Tongue (tissue), 2 donors: ENCODE measurements around the gene NBAS. TPM values are rescaled to one million over a fixed set of nuclear protein-coding genes. Genes with fewer than 3 reads are reported as not detected.
"Not testable (repeated sequence)": the region's sequence is repeated elsewhere in the genome, so short reads cannot be mapped to it uniquely, and the experiment has no call there.

Source experiments
- DNase-seq: peaks from one replicate; pipeline ENCODE4 v3.0.0-alpha.2; 2015
- total RNA-seq: library from RNA; depleted of rRNA; stranded (reverse); fragments of >200 nt; gene quantifications from one replicate; pipeline ENCODE4 v1.2.3, GENCODE V29; 2014

The NBAS gene
- total RNA-seq, 1 donor from 2014 or later, result 73.3 TPM

DNA sequence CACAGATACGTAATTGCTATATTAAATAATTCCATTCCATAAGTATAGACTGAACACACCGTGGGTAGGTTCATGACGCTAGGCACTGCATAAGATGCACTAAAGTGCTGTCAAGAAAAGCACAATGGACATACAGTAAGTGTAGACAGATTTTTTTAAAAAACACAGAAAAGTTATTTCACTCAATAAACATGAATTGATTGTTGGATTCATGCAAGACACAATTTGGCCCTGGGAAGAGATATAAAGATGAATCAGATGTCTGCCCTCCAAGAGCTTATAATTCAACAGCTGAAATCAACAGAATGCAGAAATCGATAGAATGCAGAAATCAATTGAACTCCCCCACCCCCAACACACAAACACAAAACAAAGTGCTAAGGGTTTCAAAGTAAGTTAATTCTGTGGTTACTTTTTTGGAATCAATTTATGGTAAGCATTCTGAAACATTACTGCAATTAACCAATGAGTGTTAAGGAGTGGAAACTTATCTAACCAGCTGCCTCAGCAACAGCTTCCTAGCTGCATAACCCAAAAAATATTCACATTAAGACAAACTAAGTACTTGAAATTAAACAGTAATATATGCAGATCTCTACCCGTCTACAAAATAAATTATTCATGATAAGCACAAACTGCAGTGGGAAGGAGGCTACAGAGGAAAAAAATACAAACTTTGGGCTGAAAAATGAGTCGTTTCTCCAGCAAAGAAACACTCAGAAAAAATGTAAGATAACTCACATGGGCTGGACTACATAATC, 1.6 kb downstream of the NBAS start:
- no peak for DNase-seq

DNA sequence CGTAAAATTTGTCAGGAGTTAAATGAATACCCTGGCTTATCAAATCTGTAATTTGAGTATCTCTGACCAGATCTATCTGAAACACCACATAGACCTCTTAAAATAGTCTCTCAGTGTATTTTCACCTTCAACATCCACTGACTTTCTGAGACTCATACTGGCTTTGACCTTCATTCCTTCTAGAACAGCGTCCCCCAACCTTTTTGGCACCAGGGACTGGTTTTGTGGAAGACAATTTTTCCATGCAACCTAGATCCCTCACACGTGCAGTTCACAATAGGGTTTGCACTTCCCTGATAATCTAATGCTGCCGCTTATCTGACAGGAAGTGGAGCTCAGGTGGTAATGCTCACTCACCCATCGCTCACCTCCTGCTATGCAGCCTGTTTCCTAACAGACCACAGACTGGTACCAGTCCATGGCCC, 3.2 kb downstream of the NBAS start:
- no peak for DNase-seq

DNA sequence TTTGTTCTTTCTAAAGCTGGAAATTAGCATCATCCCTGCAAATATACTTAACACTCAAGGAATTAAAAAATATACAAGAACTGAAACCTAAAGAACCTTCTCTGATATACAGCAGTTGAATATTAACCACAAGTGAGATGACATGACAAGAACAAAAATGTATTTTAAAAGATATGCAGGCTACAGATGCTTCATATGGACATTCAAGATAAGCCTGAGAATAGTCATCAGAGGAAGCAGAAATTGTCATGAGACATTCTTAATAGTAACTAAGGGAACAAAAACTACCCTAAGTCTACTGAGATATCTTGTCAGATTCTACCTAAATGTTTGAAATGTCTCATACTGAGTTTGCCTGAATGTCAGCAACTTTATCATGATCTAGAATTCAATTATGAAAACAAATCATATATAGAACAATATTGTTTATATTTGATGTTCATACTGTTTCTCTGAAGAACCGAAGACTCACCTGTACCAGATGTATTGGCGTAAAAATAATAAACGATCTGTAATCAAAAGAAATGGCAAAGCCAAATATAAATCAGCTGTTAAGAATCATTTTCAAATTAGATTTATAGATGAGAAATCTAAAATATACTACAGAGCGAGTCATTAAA, 4.7 kb downstream of the NBAS start:
- DNase-seq, result no peak

DNA sequence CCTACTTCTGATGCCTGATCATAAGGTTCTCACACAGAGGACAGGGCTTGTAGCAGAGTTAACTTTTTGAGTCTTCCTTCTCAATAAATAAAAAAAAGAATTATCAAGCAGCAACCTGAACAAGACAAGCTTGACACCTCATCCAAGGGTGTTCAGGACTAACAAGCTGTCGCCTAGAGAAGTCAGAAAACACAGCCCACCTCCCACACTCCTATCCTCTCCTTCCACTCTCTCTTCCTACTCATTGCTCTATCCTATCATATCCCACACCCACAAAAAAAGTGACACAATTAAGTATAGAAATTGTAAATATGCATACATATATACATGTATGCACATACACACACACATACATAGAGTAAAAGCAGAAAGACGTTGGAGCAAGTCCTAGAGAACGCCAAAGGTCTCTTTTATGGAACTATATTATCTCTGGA, 5.4 kb downstream of the NBAS start:
- no peak for DNase-seq

DNA sequence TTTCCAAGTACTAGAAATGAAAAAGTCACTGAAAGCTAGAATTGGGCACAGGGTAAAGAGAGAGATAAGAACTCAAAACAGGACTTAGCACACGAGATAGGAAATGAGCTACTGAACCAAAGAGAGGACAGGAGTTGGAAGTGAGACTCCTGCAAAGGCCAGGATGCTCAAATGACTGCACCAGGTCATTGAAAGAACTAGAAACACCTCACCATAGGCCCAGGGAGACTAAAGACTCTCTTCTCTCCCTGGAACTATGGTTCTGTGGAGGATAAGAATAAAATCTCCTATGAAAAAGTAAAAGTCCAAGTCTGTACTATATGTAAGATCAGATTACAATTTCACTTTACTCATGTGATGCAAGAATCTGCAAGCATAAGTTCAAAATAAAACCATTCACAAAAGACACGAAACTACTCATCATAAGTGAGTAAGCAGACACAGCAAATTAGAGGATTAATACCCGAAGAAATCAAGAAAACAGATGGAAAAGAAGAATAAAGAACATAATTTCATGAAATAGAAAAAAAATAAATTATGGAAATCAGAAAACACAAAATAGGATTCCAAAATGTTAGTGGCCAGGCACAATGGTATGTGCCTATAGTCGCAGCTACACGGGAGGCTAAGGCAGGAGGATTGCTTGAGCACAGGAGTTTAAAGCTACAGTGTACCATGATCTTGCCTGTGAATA, 6.5 kb downstream of the NBAS start:
- no peak for DNase-seq

DNA sequence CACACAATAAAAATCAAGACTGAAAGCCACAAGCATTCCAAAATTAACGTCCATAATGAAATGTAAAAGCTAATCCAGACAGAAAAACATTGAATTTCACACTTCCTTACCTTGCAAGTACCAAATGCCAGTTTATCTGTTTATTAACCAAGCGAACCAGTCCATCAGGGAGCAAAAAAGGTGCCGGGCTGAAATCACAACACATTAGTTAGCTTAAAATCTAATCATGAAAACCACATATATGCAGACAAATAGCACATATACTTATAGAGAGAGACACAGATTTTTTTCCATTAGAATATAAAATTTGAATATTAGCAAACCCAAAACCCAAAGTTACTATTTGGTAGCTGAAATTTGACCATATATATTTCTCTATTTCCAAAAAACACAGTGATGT, 7.2 kb downstream of the NBAS start:
- DNase-seq, result no peak

DNA sequence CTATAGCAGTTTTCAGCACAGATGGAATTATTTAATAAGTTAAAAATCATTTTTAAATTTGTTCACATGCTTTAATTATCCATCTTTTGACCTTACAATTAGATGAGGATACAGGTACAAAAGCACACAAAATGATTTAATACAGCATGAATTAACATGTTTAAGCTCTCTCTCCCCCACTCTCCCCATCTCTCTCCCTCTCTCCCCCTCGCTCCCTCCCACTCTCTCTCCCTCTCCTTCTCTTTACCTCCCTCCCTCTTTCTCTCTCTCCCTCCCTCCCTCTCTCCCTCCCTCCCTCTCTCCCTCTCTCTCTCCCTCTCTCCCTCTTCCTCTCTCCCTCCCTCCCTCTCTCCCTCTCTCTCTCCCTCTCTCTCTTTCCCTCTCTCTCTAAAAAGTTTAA, 7.6 kb downstream of the NBAS start:
- no peak for DNase-seq

DNA sequence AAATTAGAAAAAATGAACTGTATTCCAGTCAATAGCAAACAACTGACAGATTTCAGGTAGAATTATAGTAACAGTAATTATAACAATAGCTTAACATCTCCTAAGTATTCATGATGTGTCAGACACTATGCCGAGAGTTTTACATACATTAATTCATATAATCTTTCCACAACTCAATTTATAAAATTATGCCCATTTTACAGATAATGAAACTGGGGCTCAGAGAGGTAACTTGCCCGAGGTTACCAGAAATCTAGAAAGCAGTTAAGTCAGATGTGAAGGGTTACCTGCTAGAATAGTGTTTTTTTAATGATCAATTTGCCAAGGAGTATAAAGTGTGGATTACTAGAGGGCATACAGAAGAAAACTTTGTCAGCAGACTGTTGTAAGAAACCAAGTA, 12.2 kb downstream of the NBAS start:
- no peak for DNase-seq

DNA sequence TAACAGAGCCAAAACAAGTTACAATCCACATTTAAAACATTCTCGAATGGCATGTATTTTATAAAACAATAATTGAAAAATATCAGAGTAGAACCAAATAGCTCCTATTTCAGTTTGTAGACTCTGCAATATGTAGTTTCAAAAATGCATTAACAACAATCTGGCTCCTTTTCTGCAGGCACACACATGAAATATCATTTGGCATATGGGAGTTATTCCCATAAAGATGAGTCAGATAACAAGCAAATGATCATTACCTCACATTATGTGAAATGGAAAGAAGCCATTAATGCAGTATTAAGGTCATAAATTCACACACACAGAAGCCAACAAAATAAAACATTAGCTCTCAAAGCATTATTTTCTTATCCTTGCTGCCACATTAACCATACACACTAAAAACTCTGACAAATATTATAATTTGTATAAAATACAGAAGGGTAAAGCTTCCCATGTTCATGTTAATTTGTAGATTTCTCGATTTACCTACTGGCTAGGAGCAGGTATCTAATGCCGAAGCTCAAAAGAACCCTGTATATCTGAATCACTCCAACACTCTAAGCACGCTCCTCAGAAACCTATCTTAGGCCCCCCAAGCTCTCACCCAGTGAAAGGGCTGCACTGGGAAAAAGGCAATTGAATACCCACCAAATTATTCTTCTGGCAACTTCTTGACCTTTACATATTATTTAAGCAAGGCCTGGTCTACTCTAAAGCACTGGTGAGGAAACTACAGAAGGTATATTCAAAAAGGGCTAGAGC, 13.8 kb downstream of the NBAS start:
- DNase-seq, result no peak

DNA sequence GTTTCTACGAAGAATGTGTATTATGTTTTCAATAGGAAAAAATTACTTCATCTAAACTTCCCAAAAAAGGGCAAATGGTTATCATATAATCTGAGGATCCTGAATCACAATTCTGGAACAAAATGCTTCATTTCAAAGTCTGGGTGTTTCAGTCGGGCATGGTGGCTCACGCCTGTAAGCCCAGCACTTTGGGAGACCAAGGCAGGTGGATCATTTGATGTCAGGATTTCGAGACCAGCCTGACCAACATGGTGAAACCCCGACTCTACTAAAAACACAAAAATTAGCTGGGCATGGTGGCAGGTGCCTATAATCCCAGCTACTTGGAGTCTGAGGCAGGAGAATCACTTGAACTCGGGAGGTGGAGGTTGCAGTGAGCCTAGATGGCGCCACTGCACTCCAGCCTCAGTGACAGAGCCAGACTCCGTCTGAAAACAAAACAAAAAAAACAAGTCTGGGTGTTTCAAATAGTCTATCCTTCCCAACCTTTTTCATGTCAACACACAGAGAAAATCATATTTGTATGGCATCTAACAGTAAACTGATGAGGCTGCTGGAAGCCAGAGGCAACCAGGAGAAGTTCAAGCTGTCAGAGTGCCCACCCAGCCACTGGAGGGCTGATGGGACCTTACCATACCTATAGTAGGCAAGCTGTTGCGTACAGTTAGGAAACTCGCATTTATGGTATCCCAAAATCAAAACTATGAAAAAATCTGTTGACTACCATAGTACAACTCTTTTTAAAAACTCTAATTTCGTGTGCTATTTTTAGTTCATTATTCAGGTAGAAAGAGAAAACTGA, 14.6 kb downstream of the NBAS start:
- no peak for DNase-seq

DNA sequence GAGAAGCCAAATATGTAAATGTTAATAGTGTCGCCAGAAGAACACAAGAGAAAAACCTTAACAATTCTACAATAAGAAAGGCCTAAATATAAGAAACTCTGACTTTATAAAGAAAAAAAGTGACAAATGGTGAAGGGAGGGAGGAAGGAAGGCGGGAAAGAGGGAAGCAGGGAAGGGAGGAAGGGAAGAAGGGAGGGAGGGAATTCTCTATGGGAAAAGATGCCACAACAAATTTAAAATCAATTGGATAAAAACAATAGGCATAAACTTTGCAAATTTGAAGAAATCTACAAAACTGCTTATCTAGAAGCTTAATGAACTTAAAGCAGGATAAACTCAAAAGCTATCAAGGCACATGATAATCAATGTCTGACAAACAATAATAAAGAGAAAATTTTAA, 16.9 kb downstream of the NBAS start:
- DNase-seq, result no peak

DNA sequence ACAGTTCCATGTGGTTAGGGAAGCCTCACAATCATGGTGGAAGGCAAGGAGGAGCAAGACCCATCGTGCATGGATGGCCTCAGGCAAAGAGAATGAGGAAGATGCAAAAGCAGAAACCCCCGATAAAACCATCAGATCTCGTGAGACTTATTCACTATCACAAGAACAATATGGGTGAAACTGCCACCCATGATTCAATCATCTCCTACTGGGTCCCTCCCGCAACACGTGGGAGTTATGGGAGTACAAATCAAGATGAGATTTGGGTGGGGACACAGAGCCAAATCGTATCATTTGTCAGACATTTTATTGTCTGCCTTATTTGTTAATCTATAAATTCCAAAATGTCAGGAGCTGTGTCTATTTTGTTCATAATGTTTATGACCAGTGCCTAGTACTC, 17.6 kb downstream of the NBAS start:
- no peak for DNase-seq

DNA sequence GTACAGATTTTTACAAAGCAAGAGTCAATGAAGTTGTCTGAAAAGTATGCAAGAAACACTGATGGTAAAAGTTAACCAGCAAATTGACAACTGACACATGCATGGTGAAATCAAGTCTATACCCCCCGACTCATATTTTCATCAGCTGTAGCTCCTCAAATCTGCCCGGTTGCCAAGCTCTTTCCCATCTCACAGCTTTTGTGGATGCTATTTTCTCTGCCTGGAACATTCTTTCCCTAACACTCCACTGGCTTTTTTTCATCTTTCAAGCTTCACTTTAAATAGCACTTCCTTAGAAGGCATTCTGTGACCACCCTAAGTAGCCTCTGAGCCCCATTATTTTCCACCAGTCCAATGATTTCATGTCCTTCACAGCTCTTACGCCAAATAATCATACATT, 18.1 kb downstream of the NBAS start:
- DNase-seq, result no peak

DNA sequence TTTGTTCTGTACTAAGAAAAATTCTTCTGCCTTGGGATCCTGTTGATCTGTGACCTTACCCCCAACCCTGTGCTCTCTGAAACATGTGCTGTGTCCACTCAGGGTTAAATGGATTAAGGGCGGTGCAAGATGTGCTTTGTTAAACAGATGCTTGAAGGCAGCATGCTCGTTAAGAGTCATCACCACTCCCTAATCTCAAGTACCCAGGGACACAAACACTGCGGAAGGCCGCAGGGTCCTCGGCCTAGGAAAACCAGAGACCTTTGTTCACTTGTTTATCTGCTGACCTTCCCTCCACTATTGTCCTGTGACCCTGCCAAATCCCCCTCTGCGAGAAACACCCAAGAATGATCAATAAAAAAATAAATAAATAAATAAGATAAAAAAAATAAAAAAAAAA, 18.9 kb downstream of the NBAS start:
- not testable (repeated sequence) for DNase-seq

DNA sequence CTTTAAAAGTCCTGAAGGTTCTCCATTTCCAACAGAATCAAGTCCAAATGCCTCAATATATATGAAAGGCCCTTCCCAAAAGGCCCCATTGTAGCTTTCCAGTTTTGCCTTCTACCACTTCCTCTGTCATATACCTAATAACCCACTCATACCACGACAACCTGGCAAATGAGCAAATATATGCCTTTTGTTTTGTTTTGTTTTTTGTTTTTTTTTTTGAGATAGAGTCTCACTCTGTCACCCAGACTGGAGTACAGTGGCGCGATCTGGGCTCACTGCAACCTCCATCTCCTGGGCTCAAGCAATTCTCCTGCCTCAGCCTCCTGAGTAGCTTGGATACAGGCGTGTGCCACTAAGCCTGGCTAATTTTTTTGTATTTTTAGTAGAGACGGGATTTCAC, 20.6 kb downstream of the NBAS start:
- not testable (repeated sequence) for DNase-seq

DNA sequence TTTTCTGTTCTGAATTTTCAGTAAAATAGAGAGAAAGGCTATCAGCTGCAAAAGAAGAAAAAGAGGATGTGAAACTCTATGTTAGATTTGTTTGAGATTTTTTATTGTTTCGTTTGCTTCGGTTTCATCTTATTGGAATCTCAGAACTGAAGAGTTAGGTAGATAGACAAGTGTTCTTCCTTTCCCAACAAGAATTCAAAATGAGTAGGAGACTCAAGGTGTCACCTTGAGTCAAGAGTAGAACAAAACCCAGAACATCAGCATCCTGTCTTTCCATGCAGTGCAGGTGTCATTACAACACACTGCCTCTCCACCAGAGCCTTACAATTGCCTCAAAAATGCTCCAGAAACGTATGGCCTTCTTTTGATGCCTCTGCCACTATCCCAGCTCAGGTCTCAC, 21.1 kb downstream of the NBAS start:
- DNase-seq, result no peak

DNA sequence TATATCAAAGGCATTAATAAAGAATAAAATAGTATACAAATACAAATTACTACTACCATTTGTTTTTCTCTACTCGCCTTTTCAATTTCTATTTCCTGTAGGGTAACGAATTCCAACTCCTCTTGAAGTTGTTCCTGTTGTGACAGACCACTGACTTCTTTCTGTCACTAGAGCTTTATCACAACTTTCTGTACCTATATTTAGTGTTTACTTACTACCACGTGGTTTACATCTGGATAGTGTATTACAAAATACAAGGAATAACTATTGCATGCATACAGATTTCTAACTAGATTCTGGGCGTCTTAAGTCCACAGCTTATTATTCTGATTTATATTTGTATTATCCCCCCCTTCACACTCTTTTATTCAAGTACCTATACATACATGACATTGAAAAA, 22.3 kb downstream of the NBAS start:
- no peak for DNase-seq

DNA sequence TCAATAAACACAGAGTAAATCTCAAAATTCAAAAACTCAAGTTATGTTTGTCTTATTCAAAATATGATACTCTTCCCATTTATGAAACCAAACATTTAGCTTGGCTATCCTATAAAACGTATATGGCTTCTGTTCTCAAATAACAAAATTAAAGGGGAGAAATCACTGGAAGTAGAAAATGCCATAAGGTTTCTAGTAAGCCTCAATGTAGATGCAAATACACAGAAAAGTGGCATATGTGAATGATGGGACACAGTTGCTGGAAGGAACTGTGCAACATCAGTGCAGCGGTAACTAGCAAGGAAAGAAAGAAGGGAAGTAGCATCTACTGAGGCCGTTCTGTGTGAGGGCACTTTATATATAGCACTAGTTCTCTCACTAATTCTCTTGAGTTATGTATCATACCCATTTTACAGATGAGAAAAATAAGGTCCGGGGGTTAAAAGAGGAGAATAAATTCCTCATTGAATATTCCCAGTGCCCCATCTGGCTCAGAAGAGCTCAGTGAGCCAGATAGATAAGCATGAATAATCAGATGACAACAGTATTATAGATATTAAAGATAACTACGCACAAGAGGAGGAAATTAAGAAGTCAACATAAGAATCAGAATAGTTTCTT, 27.2 kb downstream of the NBAS start:
- no peak for DNase-seq

DNA sequence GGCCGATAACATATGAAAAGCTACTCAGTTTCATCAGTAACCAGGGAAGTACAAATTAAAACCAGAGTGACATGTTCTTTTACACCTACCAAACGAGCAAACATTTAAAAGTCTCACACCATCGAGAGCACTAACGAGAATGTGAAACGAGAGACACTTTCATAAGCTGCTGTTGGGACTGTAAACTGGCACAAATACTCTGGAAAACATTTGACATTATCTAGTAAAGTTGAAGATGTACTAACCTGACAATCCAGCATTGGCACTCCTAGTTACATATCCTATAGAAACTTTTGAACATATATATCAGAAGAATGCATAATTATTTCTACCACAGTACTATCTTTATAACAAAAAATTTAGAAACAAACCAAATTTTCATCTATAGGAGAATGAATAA, 28.1 kb downstream of the NBAS start:
- DNase-seq, result no peak

DNA sequence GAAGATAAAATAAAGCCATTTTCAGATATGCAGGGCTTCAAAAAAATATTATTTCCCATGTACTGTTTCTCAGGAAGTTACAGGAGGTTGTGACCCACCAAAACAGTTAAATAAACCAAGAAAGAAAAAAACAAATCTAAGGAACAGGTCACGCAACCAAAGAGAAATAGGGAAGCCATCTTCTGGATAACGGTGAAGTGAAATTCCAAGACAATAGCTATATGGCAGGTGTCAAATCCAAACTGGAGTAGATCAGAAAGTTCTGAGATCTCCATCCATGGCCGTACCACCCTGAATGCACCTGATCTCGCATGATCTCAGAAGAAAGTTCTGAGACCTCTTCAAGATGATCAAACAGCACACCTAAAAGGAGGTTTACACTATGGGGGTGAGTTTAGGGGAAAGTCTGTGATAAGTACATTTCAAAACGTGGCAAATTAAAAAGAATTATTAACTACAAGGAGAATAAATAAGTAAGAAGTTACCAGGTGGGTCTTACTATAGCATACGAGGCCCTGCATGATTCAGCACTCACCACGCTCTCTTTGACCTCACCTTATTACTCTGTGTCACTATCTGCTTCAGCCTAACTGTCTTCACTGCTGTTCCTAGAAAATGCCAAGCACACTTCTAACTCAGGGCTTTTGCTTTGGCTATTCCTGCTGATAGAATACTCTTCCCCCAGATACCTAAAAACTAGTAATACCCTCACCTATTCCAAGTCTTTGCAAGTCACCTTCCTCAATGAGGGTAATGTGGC, 29.9 kb downstream of the NBAS start:
- DNase-seq, result no peak
